Stomach smooth muscle (tissue), 2 donors: Measurements from ENCODE around the gene MRTFA.

Experiments used
- H3K27ac ChIP-seq: one replicate; pipeline ENCODE4 v1.7.0; 2013; ENCODE audit warnings: mild to moderate bottlenecking, low read length, inconsistent platforms
- H3K27me3 ChIP-seq, 2 donors: one replicate each; pipeline ENCODE4 v1.7.0; 2013; ENCODE audit warnings: low read length in 2 of 2; ENCODE audit not compliant: insufficient read depth in 2 of 2, control insufficient read depth in 1 of 2
- H3K36me3 ChIP-seq, 2 donors: one replicate each; pipeline ENCODE4 v1.7.0; 2013; ENCODE audit warnings: low read length in 2 of 2; ENCODE audit not compliant: control insufficient read depth in 2 of 2, insufficient read depth in 2 of 2
- H3K4me1 ChIP-seq: one replicate; pipeline ENCODE4 v1.7.0; 2013; ENCODE audit warnings: low read length; ENCODE audit not compliant: control insufficient read depth, insufficient read depth
- H3K4me3 ChIP-seq, 2 donors: one replicate each; pipeline ENCODE4 v1.7.0; 2013; ENCODE audit warnings: low read length in 2 of 2
- H3K9ac ChIP-seq, 2 donors: one replicate each; pipeline ENCODE4 v1.7.0; 2013; ENCODE audit warnings: low read length in 2 of 2, mild to moderate bottlenecking in 1 of 2
- H3K9me3 ChIP-seq, 2 donors: one replicate each; pipeline ENCODE4 v1.7.0; 2013; ENCODE audit warnings: low read length in 2 of 2; ENCODE audit not compliant: control insufficient read depth in 2 of 2
- donor health status: healthy.
- donor health status: Pancreatic carcinoma.

Gene MRTFA

DNA sequence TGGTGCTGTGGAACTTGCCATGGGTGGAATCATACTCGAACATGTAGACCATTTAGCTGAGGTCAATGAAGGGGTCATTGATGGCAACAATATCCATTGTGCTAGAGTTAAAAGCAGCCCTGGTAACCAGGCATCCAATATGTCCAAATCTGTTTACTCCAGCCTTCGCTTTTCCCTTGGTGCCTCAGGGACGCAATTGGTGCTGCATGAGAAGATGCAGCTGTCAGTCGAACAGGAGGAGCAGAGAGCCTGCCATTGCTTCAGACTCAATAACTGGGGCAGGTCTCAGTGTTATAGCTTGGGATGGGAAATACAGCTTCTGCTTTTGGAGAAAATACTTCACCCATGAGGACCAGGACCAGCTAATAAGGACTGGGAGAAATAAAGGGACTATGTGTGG lies 37.8 kb upstream of the MRTFA start:
- Histone ChIP-seq H3K27me3 (peaks cover 8% of the 10 kb centered on the region in 2 donors), H3K27ac (no peak overlapping the region), H3K36me3 (no peaks in the 10 kb centered on the region), H3K4me3 (no peak overlapping the region), H3K9ac (no peak overlapping the region), H3K4me1 (peaks cover 4% of the 10 kb centered on the region), H3K9me3 (no peaks in the 10 kb centered on the region)

DNA sequence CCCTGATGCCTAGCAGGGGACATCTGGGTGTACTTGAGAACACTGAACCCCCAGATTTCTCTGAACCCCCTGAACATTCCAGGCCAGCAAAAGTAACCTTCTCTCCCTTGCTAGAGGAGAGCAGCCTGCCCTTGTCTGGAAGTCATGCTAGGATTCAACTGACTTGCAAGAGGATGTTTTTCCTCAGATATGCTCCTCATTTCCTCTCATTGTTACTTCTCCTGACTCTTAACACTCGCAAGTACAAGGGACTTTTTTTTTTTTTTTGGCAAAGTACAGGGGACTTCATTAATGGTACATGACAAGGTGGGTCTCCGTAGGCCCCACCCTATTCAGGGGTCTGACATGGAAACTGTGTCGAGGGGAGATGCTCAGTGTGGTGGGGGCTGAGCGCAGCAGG lies 36.5 kb upstream of the MRTFA start:
- no peaks in the 10 kb centered on the region for H3K9me3 ChIP-seq

DNA sequence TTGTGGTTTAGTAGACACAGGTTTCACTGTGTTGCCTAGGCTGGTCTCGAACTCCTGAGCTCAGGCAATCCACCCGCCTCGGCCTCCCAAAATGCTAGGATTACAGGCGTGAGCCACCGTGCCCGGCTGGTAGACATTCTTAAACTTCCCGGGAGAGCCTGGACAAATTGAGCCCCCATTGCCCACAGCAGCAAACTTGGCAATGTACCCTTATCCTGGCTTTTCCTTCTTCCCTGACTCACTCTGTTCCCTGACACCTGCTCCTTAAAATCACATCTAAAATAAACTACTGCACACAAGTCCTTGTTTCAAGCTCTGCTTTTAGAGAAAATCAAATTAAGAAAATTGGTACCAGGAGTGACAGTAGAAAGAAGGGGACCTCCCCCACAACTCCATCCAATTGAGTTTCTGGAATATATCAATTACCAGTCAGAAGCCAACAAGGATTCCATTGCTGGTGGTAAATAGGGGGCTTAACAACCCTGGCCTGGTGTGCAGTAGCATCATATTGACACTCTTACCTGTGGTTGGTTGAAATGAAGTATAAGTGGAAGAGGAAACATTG lies 35.4 kb upstream of the MRTFA start:
- H3K4me3 ChIP-seq: no peak overlapping the region
- no peaks in the 10 kb centered on the region for H3K27me3 ChIP-seq
- no peak overlapping the region for H3K9ac ChIP-seq
- no peak overlapping the region for H3K27ac ChIP-seq
- no peaks in the 10 kb centered on the region for H3K9me3 ChIP-seq
- H3K4me1 ChIP-seq: no peaks in the 10 kb centered on the region
- H3K36me3 ChIP-seq: no peaks in the 10 kb centered on the region

More for the DNA sequence above, 36.5 kb upstream of the MRTFA start:
- H3K27me3 ChIP-seq: peaks cover 0 to 2% of the 10 kb centered on the region in 2 donors
- H3K36me3 ChIP-seq: no peaks in the 10 kb centered on the region
- H3K4me3 ChIP-seq: no peak overlapping the region
- H3K27ac ChIP-seq: no peak overlapping the region
- H3K9ac ChIP-seq: no peak overlapping the region
- H3K4me1 ChIP-seq: no peaks in the 10 kb centered on the region

DNA sequence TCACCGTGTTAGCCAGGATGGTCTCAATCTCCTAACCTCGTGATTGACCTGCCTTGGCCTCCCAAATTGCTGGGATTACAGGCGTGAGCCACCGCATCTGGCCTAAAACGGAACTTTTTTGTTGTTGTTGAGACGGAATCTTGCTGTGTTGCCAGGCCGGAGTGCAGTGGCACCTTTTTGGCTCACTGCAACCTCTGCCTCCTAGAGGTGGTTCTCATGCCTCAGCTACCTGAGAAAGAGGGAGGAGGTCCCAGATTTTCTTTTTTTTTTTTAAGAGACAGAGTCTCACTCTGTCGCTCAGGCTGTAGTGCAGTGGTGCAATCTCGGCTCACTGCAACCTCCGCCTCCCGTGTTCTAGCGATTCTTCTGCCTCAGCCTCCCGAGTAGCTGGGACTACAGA lies 34.9 kb upstream of the MRTFA start:
- no peak overlapping the region for H3K9ac ChIP-seq
- H3K27ac ChIP-seq: no peak overlapping the region
- no peaks in the 10 kb centered on the region for H3K27me3 ChIP-seq
- no peak overlapping the region for H3K4me3 ChIP-seq
- H3K36me3 ChIP-seq: no peaks in the 10 kb centered on the region
- H3K9me3 ChIP-seq: no peaks in the 10 kb centered on the region
- peaks cover 1% of the 10 kb centered on the region for H3K4me1 ChIP-seq

DNA sequence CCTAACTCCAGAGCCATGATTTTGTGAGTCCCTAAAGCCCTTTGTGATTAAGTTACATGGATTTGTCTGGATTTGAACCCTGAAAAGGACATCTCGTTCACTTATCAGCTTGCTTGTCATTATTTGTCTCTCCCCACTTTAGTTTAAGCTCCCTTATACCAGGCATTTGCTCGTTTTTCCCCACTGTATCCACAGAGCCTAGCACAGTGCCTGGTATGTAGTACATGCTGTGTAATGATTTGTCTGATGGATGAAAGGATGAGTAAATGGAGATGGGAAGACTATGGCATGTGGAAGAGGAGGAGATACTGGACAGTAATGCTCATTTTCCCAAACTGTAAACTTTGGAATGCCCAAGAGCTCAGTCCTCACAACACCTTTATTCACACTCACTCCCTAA lies 33.5 kb upstream of the MRTFA start:
- Histone ChIP-seq H3K27me3 (no peaks in the 10 kb centered on the region), H3K4me3 (no peak overlapping the region), H3K9me3 (no peaks in the 10 kb centered on the region), H3K4me1 (peaks cover 7% of the 10 kb centered on the region), H3K36me3 (no peaks in the 10 kb centered on the region), H3K9ac (no peak overlapping the region), H3K27ac (no peak overlapping the region)

DNA sequence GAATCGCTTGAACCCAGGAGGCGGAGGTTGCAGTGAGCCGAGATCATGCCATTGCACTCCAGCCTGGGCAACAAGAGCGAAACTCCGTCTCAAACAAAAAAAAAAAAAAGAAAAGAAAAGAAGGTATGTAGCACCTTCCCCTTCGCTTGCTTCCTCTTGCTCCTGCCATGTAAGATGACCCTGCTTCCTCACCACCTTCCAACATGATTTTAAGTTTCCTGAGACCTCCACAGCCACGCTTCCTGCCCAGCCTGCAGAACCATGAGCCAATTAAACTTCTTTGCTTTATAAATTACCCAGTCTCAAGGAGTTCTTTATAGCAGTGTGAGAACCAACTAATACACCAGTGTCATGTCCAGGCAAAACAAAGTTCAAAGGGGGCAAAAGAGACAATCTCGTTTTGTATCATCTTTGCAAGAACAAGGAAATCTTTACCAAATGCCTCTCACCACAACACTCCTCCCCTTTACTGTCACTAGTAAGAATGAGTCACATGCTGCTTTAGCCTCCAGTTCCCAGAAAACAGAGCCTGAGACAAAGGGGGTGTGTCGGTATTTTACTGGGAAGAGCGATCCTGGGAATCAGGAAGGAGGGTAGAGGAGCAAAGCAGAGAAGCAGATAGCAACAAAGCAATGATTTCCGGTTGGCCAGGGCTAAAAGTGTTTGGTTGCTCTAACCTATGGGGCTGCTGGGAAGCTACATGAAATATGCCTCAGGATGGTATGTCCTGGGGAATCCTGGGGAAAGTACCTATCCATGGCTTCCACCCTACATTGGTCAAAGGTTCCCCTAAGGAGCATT lies 32.3 kb upstream of the MRTFA start:
- no peaks in the 10 kb centered on the region for H3K36me3 ChIP-seq
- H3K27ac ChIP-seq: no peak overlapping the region
- no peak overlapping the region for H3K9ac ChIP-seq
- H3K9me3 ChIP-seq: no peaks in the 10 kb centered on the region
- no peak overlapping the region for H3K4me3 ChIP-seq
- H3K4me1 ChIP-seq: peaks cover 11% of the 10 kb centered on the region
- no peaks in the 10 kb centered on the region for H3K27me3 ChIP-seq

DNA sequence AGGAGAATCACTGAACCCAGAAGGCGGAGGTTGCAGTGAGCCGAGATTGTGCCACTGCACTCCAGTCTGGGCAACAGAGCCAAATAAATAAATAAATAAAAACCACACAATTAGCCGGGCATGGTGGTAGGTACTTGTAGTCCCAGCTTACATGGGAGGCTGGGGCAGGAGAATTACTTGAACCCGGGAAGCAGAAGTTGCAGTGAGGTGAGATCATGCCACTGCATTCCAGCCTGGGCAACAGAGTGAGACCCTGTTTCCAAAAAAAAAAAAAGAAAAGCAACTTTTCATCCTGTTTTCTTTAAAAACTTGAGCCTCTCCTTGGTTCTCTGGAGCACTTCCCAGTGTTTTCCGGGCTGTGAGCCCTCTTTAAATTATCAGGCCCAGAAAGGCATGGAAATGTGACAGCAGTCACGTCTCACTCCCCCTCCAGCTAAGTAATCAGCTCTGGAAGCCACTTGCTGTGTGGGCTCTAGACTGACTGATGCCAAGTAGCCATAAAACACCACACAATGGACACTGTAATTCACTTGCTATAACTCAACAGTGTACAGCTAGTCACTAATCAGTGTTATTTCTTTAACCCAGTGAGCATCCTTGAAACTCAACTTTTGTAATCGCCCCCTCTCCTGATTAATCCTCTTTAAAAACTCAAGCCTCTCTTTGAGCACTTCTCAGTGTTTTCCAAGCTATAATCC lies 29.8 kb upstream of the MRTFA start:
- H3K9ac ChIP-seq: no peak overlapping the region
- H3K4me1 ChIP-seq: peaks cover 11% of the 10 kb centered on the region
- no peak overlapping the region for H3K27ac ChIP-seq
- no peak overlapping the region for H3K4me3 ChIP-seq
- no peaks in the 10 kb centered on the region for H3K9me3 ChIP-seq
- no peaks in the 10 kb centered on the region for H3K36me3 ChIP-seq
- no peaks in the 10 kb centered on the region for H3K27me3 ChIP-seq

DNA sequence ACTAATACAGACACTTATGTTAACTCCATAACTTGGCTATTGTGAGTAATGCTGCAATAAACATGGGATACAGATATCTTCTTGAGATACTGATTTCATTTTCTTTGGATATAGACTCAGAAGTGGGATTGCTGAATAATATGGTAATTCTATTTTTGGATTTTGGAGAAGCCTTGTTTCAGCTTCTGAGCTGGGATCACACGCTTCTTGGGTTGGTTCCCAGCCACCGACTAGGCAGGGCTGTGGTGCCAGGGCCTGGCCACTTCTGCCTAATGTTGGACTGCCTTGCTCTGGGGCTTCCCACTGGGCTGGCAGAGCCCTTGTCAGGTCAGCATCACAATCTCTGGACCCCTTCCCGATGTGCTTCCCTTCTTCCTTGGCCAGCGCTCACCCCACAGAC lies 28.8 kb upstream of the MRTFA start:
- no peaks in the 10 kb centered on the region for H3K9me3 ChIP-seq
- no peak overlapping the region for H3K4me3 ChIP-seq
- no peak overlapping the region for H3K9ac ChIP-seq
- H3K36me3 ChIP-seq: no peaks in the 10 kb centered on the region
- H3K27me3 ChIP-seq: no peaks in the 10 kb centered on the region
- peak overlapping the region; percentile 41 for H3K27ac ChIP-seq
- H3K4me1 ChIP-seq: peaks cover 11% of the 10 kb centered on the region

DNA sequence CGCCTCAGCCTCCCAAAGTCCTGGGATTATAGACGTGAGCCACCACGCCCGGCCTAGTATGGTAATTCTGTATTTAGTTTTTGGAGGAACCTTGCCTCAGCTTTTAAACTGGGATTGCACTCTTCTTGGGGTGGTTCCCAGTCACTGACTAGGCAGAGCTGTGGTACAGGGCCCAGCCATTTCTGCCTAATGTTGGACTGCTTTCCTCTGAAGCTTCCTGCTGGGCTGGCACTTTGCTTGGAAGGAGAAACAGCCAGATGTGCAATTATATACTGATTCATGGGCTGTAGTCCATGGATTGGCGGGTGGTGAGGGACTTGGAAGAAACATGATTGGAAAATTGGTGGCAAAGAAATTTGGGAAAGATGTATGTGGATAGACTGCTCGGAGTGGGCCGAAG lies 25.2 kb upstream of the MRTFA start:
- no peaks in the 10 kb centered on the region for H3K27me3 ChIP-seq
- H3K4me1 ChIP-seq: peaks cover 11% of the 10 kb centered on the region
- H3K9ac ChIP-seq: no peak overlapping the region
- no peaks in the 10 kb centered on the region for H3K36me3 ChIP-seq
- no peak overlapping the region for H3K27ac ChIP-seq
- no peak overlapping the region for H3K4me3 ChIP-seq
- no peaks in the 10 kb centered on the region for H3K9me3 ChIP-seq

DNA sequence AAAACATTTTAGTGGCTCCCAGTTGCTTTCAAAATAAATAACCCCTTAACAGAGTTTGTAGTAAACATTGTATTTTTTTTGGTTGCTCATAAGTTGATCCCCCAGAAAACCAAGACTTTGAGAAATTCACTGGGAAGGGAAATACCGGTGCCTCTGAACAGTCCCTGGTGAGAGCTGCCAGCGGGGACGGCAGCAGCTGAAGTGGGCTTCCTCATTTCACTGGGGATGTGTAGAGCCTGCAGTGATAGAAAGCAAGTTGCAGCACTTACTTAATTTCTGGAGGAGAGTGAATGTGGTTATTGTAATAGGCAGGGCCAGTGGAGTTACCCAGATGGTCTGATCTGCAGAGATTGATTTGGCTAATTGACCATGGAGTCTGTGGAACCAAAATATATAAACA lies 24.2 kb upstream of the MRTFA start:
- Histone ChIP-seq H3K9me3 (no peaks in the 10 kb centered on the region), H3K27me3 (no peaks in the 10 kb centered on the region), H3K27ac (no peak overlapping the region)

DNA sequence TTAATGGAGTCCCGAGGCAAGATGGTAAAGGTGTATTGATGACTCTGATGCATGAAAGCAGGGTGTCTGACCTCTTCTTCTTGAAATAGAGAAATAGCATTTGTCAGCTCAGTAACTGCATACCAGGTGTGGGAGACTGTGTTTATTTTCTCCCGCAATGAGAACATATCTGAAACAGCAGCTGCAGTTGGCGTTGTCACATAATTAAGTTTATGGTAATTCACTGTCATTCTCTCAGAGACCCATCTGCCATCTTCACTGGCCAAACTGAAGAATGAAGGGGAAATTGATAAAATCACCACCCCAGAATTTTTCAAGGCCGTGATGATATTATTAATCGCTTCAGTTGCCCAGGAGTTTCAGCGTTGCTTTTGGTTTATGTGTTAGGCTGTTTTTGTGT lies 22.6 kb upstream of the MRTFA start:
- Histone ChIP-seq H3K36me3 (no peaks in the 10 kb centered on the region), H3K9ac (no peak overlapping the region), H3K27ac (no peak overlapping the region), H3K9me3 (no peaks in the 10 kb centered on the region), H3K4me3 (no peak overlapping the region), H3K4me1 (peaks cover 10% of the 10 kb centered on the region), H3K27me3 (no peaks in the 10 kb centered on the region)

More for the DNA sequence above, 24.2 kb upstream of the MRTFA start:
- Histone ChIP-seq H3K4me1 (peaks cover 8% of the 10 kb centered on the region), H3K4me3 (no peak overlapping the region), H3K36me3 (no peaks in the 10 kb centered on the region), H3K9ac (no peak overlapping the region)
